GM23248 (cell line): ENCODE data around the gene MYOG. TPM values are rescaled to one million over a fixed set of nuclear protein-coding genes. Genes with fewer than 3 reads are reported as not detected.

Experiments
- DNase-seq: peaks from one replicate; pipeline ENCODE4 v3.0.0-alpha.2; 2015
- H2AFZ ChIP-seq: fragments of 200-600 bp; sonication (generic); 2 replicates; pipeline ENCODE4 v1.6.1; 2016; ENCODE audit warnings: antibody characterized with exemption
- H3F3A ChIP-seq: fragments of 200-600 bp; sonication (generic); 2 replicates; pipeline ENCODE4 v1.6.1; 2016; ENCODE audit warnings: mild to moderate bottlenecking, antibody characterized with exemption, mixed run types; ENCODE audit not compliant: insufficient read depth
- H3K27ac ChIP-seq: fragments of 200-600 bp; sonication (generic); 2 replicates; pipeline ENCODE4 v1.5.1; 2016; ENCODE audit warnings: mild to moderate bottlenecking
- H3K27me3 ChIP-seq: fragments of 200-600 bp; sonication (generic); replicated peaks from 2 replicates; pipeline ENCODE4 v1.6.1; 2016; ENCODE audit warnings: mild to moderate bottlenecking; ENCODE audit not compliant: insufficient read depth
- H3K36me3 ChIP-seq: fragments of 200-600 bp; sonication (generic); 2 replicates; pipeline ENCODE4 v1.6.1; 2016; ENCODE audit warnings: low read depth, mild to moderate bottlenecking
- H3K4me1 ChIP-seq: fragments of 200-600 bp; sonication (generic); 2 replicates; pipeline ENCODE4 v1.6.1; 2016; ENCODE audit warnings: mild to moderate bottlenecking; ENCODE audit not compliant: insufficient read depth
- H3K4me2 ChIP-seq: fragments of 200-600 bp; sonication (generic); one replicate; pipeline ENCODE4 v1.6.1; 2016; ENCODE audit warnings: mild to moderate bottlenecking; ENCODE audit not compliant: unreplicated experiment
- H3K4me3 ChIP-seq: fragments of 200-600 bp; sonication (generic); 2 replicates; pipeline ENCODE4 v1.5.1; 2016; ENCODE audit warnings: mild to moderate bottlenecking
- H3K79me2 ChIP-seq: fragments of 200-600 bp; sonication (generic); 2 replicates; pipeline ENCODE4 v1.6.1; 2016; ENCODE audit warnings: mild to moderate bottlenecking; ENCODE audit not compliant: insufficient read depth
- H3K9ac ChIP-seq: fragments of 200-600 bp; sonication (generic); 2 replicates; pipeline ENCODE4 v1.6.1; 2016; ENCODE audit warnings: mild to moderate bottlenecking
- H3K9me2 ChIP-seq: fragments of 200-600 bp; sonication (generic); 2 replicates; pipeline ENCODE4 v1.6.1; 2016; ENCODE audit warnings: mixed run types, mild to moderate bottlenecking, moderate library complexity; ENCODE audit not compliant: insufficient read depth
- H3K9me3 ChIP-seq: fragments of 200-600 bp; sonication (generic); one replicate; pipeline ENCODE4 v1.6.1; 2017; ENCODE audit warnings: low read depth
- H4K20me1 ChIP-seq: fragments of 200-600 bp; sonication (generic); 2 replicates; pipeline ENCODE4 v1.6.0; 2016; ENCODE audit not compliant: insufficient read depth
- EZH2 ChIP-seq: fragments of 200-600 bp; sonication (generic); IDR thresholded peaks from 2 replicates; pipeline ENCODE4 v1.6.1; 2018; ENCODE audit warnings: antibody characterized with exemption, mild to moderate bottlenecking; ENCODE audit not compliant: insufficient read depth, poor library complexity, severe bottlenecking
- EZH2phosphoT487 ChIP-seq: fragments of 200-600 bp; sonication (generic); IDR thresholded peaks from 2 replicates; pipeline ENCODE4 v1.6.1; 2018; ENCODE audit warnings: antibody characterized with exemption, moderate library complexity, mild to moderate bottlenecking, low read depth; ENCODE audit not compliant: insufficient read depth
- WGBS, 2 experiments: methylation state at CpG; one replicate each; pipeline ENCODE4 v1.1.6; 2015 to 2017; ENCODE audit warnings: low lambda C conversion rate in 2 of 2, low coverage in 1 of 2; ENCODE audit errors: missing lambda C conversion rate in 2 of 2; 5-methylcytosine and 5-hydroxymethylcytosine counted together
- in situ Hi-C: fragments of 300-500 bp; cut with MboI; formaldehyde crosslinking; loops from 2 replicates; pipeline ENCODE4 v1.15.0; 2020
- polyA plus RNA-seq: library from polyadenylated mRNA; unstranded; fragments of >200 nt; fragmentation: Nextera tagmentation; extraction: Ambion mirVana; gene quantifications from 2 replicates; pipeline ENCODE4 v1.2.1, GENCODE V29; 2016
- total RNA-seq: library from RNA; depleted of rRNA; stranded (reverse); fragments of >200 nt; shearing (Covaris generic); gene quantifications from 2 replicates; pipeline ENCODE4 v1.2.3, GENCODE V29; 2014; rRNA removed

MYOG gene
- total and polyA plus RNA-seq, 2 experiments from 2014 or later, result not detected

DNA sequence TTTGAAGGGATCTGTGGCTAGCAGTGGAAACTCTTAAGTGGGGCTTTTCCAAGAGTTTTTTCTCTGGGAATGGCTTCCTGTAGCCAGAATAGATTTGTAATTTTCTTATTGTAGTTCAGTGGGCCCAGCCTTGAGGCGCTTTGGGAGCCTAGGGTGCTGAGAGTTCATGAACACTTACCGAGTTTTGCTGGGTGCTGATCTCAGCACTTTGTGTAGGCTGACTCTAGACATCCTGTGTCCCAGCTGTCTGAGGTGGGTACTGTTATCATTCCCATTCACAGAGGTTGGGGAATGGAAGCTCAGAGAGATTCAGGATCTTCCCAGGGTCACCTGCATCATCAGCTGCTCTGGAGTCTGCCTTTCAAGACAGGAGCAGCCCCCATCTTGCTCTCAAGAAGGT, 52.5 kb downstream of the MYOG start:
- no peaks in the 10 kb centered on the region for H3K9me3 ChIP-seq
- H3K9ac ChIP-seq, result no peak overlapping the region
- H3K27me3 ChIP-seq, result no peaks in the 10 kb centered on the region
- H3K9me2 ChIP-seq, result no peaks in the 10 kb centered on the region
- no peak overlapping the region for H3K4me2 ChIP-seq
- 92 to 100% methylated on average over 2 of the region's 2 CpGs for WGBS, 2 experiments
- peaks cover 33% of the 10 kb centered on the region; the same call in 1 of the 2 replicates for H3K79me2 ChIP-seq
- DNase-seq, result no peak
- H3K4me1 ChIP-seq, result peaks cover 10% of the 10 kb centered on the region
- TF ChIP-seq EZH2phosphoT487 (no peak), EZH2 (no peak)
- in situ Hi-C loops, result loop anchor here (10.0 kb wide), 1 partner anchor 192 kb away; the partner anchor contains the start of gene CHIT1
- 0 out of 2 replicates have a peak, but pooled peaks cover 3% of the 10 kb centered on the region for H3F3A ChIP-seq
- H3K27ac ChIP-seq, result no peak overlapping the region
- no peaks in the 10 kb centered on the region for H4K20me1 ChIP-seq
- H3K4me3 ChIP-seq, result no peak overlapping the region
- H3K36me3 ChIP-seq, result no peaks in the 10 kb centered on the region
- H2AFZ ChIP-seq, result no peak overlapping the region

Other genes with a start within 250 kb of the MYOG start
- 5.2 and 7.2 TPM in 2 replicates for gene RABIF, start 196.9 kb downstream of the MYOG start, total RNA-seq
- 16.5 and 17.0 TPM in 2 replicates for gene RABIF, start 196.9 kb downstream of the MYOG start, polyA plus RNA-seq
- 20.8 and 21.4 TPM in 2 replicates for gene KLHL12, start 158.8 kb downstream of the MYOG start, total RNA-seq
- gene KLHL12, start 158.8 kb downstream of the MYOG start, polyA plus RNA-seq, result 20.4 and 22.0 TPM in 2 replicates
- gene ADIPOR1, start 127.7 kb downstream of the MYOG start, total RNA-seq, result 83.2 and 101 TPM in 2 replicates
- gene ADIPOR1, start 127.7 kb downstream of the MYOG start, polyA plus RNA-seq, result 110 and 111 TPM in 2 replicates
- 28.7 and 32.9 TPM in 2 replicates for gene CYB5R1, start 118.8 kb downstream of the MYOG start, total RNA-seq
- 40.7 and 45.9 TPM in 2 replicates for gene CYB5R1, start 118.8 kb downstream of the MYOG start, polyA plus RNA-seq
- gene TMEM183A, start 78.6 kb downstream of the MYOG start, total RNA-seq, result 92.7 and 111 TPM in 2 replicates
- 57.3 TPM in 2 replicates for gene TMEM183A, start 78.6 kb downstream of the MYOG start, polyA plus RNA-seq
- 13.6 and 16.1 TPM in 2 replicates for gene PPFIA4, start 59.5 kb downstream of the MYOG start, total RNA-seq
- gene PPFIA4, start 59.5 kb downstream of the MYOG start, polyA plus RNA-seq, result 3.2 and 4.9 TPM in 2 replicates
- 0.89 and 5.8 TPM in 2 replicates for gene ADORA1, start 41.7 kb upstream of the MYOG start, total RNA-seq
- gene ADORA1, start 41.7 kb upstream of the MYOG start, polyA plus RNA-seq, result 2.2 and 3.3 TPM in 2 replicates
- gene MYBPH, start 89.8 kb upstream of the MYOG start, total RNA-seq, result 0.11 and 1.4 TPM in 2 replicates
- gene MYBPH, start 89.8 kb upstream of the MYOG start, polyA plus RNA-seq, result 0.34 and 0.89 TPM in 2 replicates
- gene CHI3L1, start 100.7 kb upstream of the MYOG start, total RNA-seq, result 0.22 and 0.63 TPM in 2 replicates
- 0.23 TPM in 1 of 2 replicates, not detected in the other for gene CHI3L1, start 100.7 kb upstream of the MYOG start, polyA plus RNA-seq
- not detected in 2 replicates for gene CHIT1, start 143.7 kb upstream of the MYOG start, total RNA-seq
- gene CHIT1, start 143.7 kb upstream of the MYOG start, polyA plus RNA-seq, result not detected in 2 replicates
- 5.0 and 7.8 TPM in 2 replicates for gene BTG2, start 219.5 kb upstream of the MYOG start, total RNA-seq
- 7.5 and 7.9 TPM in 2 replicates for gene BTG2, start 219.5 kb upstream of the MYOG start, polyA plus RNA-seq